HL-60 (cell line): ENCODE data around the gene FBXO38.

Source experiments
- DNase-seq, 2 experiments: peaks; one replicate each; pipeline ENCODE4 v3.0.0-alpha.2; 2010 to 2020; ENCODE audit warnings: low read depth in 1 of 2, low spot score in 1 of 2
- H3K27ac ChIP-seq: fragments of 250-450 bp; sonication (Bioruptor Pico); replicated peaks from 2 replicates; pipeline ENCODE4 v1.5.1; 2020; ENCODE audit warnings: mild to moderate bottlenecking, moderate library complexity
- H3K27me3 ChIP-seq: fragments of 250-450 bp; sonication (Bioruptor Pico); 2 replicates; pipeline ENCODE4 v1.5.1; 2021; ENCODE audit warnings: mild to moderate bottlenecking, moderate library complexity; ENCODE audit not compliant: insufficient read depth, poor library complexity, severe bottlenecking
- H3K4me3 ChIP-seq: replicated peaks from 2 replicates; pipeline ENCODE4 v1.5.1; 2011; ENCODE audit warnings: mild to moderate bottlenecking, control low read depth, low read length; ENCODE audit not compliant: insufficient read depth
- CTCF ChIP-seq: IDR thresholded peaks from one replicate; pipeline ENCODE4 v1.5.1; 2011; ENCODE audit warnings: low read length, control low read depth, inconsistent platforms; ENCODE audit not compliant: insufficient read depth
- GABPA ChIP-seq: IDR thresholded peaks from 2 replicates; pipeline ENCODE4 v1.6.1; 2012; ENCODE audit warnings: low read depth
- POLR2AphosphoS5 ChIP-seq: IDR thresholded peaks from 2 replicates; pipeline ENCODE4 v1.6.1; 2012; ENCODE audit warnings: low read depth
- REST ChIP-seq: IDR thresholded peaks from 2 replicates; pipeline ENCODE4 v1.6.1; 2012; ENCODE audit warnings: low read depth; ENCODE audit not compliant: insufficient replicate concordance
- SPI1 ChIP-seq: IDR thresholded peaks from 2 replicates; pipeline ENCODE4 v1.6.1; 2012; ENCODE audit warnings: low read depth, mild to moderate bottlenecking, borderline replicate concordance

FBXO38 gene

DNA sequence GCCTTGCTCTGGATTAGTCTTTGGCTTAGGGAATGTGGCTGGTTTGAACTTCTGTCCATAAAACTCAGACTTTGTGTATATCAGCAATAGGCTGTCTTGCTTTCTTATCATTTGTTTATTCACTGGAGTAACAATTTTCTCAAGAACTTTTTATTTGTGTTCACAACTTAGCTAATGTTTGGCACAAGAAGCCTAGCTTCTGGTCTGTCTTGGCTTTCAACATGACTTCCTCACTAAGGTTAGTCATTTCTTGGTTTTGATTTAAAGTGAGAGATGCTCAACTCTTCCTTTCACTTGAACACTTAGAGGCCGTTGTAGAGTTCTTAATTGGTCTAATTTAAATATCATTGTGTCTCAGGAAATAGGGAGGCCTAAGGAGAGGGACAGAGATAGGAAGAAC lies 4.9 kb downstream of the FBXO38 start:
- no peak for DNase-seq
- H3K4me3 ChIP-seq = no peak overlapping the region
- no peaks in the 10 kb centered on the region for H3K27me3 ChIP-seq
- no peak for TF ChIP-seq POLR2AphosphoS5
- no peak for TF ChIP-seq GABPA
- no peak for TF ChIP-seq REST
- TF ChIP-seq CTCF = no peak
- TF ChIP-seq SPI1 = no peak
- no peak overlapping the region for H3K27ac ChIP-seq

- H3K27ac ChIP-seq = no peak overlapping the region
- no peaks in the 10 kb centered on the region for H3K27me3 ChIP-seq
- H3K4me3 ChIP-seq = no peak overlapping the region
- DNase-seq = no peak
- no peak for TF ChIP-seq POLR2AphosphoS5
- TF ChIP-seq GABPA = no peak
- TF ChIP-seq CTCF = no peak
- no peak for TF ChIP-seq SPI1
- no peak for TF ChIP-seq REST
Measured at GRCh38 chr5:148390914-148391313, 7.2 kb downstream of the FBXO38 start.

- no peak overlapping the region for H3K27ac ChIP-seq
- no peak for TF ChIP-seq GABPA
- TF ChIP-seq SPI1 = no peak
- no peak for TF ChIP-seq CTCF
- TF ChIP-seq REST = no peak
- TF ChIP-seq POLR2AphosphoS5 = no peak
- no peak for DNase-seq
- no peak overlapping the region for H3K4me3 ChIP-seq
- H3K27me3 ChIP-seq = no peaks in the 10 kb centered on the region
Measured at GRCh38 chr5:148391422-148391821, 7.7 kb downstream of the FBXO38 start.
